ENCODE results near the gene SPATA31A3. TPM values are rescaled to one million over a fixed set of nuclear protein-coding genes. Genes with fewer than 3 reads are reported as not detected.

SPATA31A3 gene
- total and polyA plus RNA-seq, 2 donors from 2014 or later: not detected

Other genes starting within 250 kb of the SPATA31A3 start
- gene ZNF658, start 91.8 kb downstream of the SPATA31A3 start, total RNA-seq: 7.1 TPM
- 3.1 TPM for gene ZNF658, start 91.8 kb downstream of the SPATA31A3 start, polyA plus RNA-seq (ENCODE audit: insufficient read depth, low read depth, low replicate concordance)